GM12872 (cell line): Measurements from ENCODE around the gene CIAPIN1.

Experiments
- CTCF ChIP-seq: IDR thresholded peaks from 3 replicates; pipeline ENCODE4 v1.5.1; 2011; ENCODE audit warnings: low read depth, mild to moderate bottlenecking, low read length, moderate library complexity; ENCODE audit not compliant: insufficient read depth

CIAPIN1 gene

GRCh38 chr16:57413733-57414132 is 33.5 kb downstream of the CIAPIN1 start:
- no peak for TF ChIP-seq CTCF

- no peak for TF ChIP-seq CTCF
These were observed 33.9 kb downstream of the CIAPIN1 start for GRCh38 chr16:57413301-57413730.

GRCh38 chr16:57412584-57412983 is 34.6 kb downstream of the CIAPIN1 start:
- no peak for TF ChIP-seq CTCF

- TF ChIP-seq CTCF, result no peak
These were observed 35.7 kb downstream of the CIAPIN1 start for GRCh38 chr16:57411362-57411976.

- no peak for TF ChIP-seq CTCF
These were observed 37.2 kb downstream of the CIAPIN1 start for GRCh38 chr16:57409870-57410587.

- TF ChIP-seq CTCF, result no peak
These were observed 38.1 kb downstream of the CIAPIN1 start for GRCh38 chr16:57409065-57409464.

GRCh38 chr16:57407521-57408353 is 39.4 kb downstream of the CIAPIN1 start:
- TF ChIP-seq CTCF, result no peak
